ENCODE measurements around the gene HS3ST3A1. TPM values are rescaled to one million over a fixed set of nuclear protein-coding genes. Genes with fewer than 3 reads are reported as not detected.

Gene HS3ST3A1
- total RNA-seq, 1 experiment from 2014 or later, result 47.6 TPM

DNA sequence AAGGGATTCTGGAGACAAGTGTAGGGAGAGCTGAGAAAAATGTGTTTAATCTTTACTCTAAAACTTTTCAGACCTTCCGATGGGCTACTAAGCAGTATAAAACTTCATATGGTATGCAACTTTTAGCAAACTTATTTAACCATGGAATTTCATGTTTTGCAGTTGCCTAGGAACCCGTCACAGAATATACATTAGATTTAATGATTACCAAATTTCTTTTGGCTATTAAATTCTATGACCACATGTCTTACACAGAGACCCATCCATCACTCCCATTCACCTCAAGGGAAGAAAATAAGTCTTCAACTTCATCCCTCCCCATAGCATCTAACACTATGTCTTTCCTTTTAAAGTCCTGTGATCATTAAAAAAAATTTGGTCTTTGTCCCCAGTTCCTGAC is 54.9 kb downstream of the HS3ST3A1 start:
- H3K36me3 ChIP-seq (ENCODE audit: low read depth, low read length), result peaks cover 9% of the 10 kb centered on the region; the same call in 1 of the 2 replicates
- no peak overlapping the region for H3K27ac ChIP-seq (ENCODE audit: low read length)
- H3K4me2 ChIP-seq (ENCODE audit: low read length), result no peak overlapping the region
- H4K20me1 ChIP-seq (ENCODE audit: low read length), result no peaks in the 10 kb centered on the region
- no peaks in the 10 kb centered on the region for H3K27me3 ChIP-seq (ENCODE audit: low read length)
- no peak overlapping the region for H3K9ac ChIP-seq (ENCODE audit: low read length)
- H3K9me3 ChIP-seq (ENCODE audit: low read length), result 0 out of 2 replicates have a peak, but pooled peaks cover 2% of the 10 kb centered on the region
- H3K9me2 ChIP-seq (replicated peaks; ENCODE audit: low read length), result no peaks in the 10 kb centered on the region
- TF ChIP-seq EZH2phosphoT487 (IDR thresholded peaks at IDR 0.05; ENCODE audit: borderline replicate concordance, low read length) (no peak), EZH2 (IDR thresholded peaks at IDR 0.05; ENCODE audit: low read length, unreplicated experiment) (no peak)
- TF ChIP-seq, protein P1, sequence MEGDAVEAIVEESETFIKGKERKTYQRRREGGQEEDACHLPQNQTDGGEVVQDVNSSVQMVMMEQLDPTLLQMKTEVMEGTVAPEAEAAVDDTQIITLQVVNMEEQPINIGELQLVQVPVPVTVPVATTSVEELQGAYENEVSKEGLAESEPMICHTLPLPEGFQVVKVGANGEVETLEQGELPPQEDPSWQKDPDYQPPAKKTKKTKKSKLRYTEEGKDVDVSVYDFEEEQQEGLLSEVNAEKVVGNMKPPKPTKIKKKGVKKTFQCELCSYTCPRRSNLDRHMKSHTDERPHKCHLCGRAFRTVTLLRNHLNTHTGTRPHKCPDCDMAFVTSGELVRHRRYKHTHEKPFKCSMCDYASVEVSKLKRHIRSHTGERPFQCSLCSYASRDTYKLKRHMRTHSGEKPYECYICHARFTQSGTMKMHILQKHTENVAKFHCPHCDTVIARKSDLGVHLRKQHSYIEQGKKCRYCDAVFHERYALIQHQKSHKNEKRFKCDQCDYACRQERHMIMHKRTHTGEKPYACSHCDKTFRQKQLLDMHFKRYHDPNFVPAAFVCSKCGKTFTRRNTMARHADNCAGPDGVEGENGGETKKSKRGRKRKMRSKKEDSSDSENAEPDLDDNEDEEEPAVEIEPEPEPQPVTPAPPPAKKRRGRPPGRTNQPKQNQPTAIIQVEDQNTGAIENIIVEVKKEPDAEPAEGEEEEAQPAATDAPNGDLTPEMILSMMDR (conservative IDR thresholded peaks at IDR 0.05; ENCODE audit: low read depth, low read length), result no peak
- no peak overlapping the region for H3K4me3 ChIP-seq (ENCODE audit: low read length)
- no TSS peak for BruUV-seq (replicated peaks)
- no peak overlapping the region for H2AFZ ChIP-seq (ENCODE audit: low read length)
- ATAC-seq, result no peak
- no peak for DNase-seq
- H3K4me1 ChIP-seq (ENCODE audit: insufficient read depth, low read length), result peaks cover 8% of the 10 kb centered on the region
- CTCF ChIA-PET, result no interaction called here
- POLR2A ChIA-PET (ENCODE audit: unreplicated experiment), result no interaction called here
- H3K79me2 ChIP-seq (ENCODE audit: low read length), result peaks cover 3% of the 10 kb centered on the region; the same call in 1 of the 2 replicates
- H3F3A ChIP-seq (ENCODE audit: low read length, unreplicated experiment), result no peaks in the 10 kb centered on the region
- intact Hi-C loops (cut with micrococcal nuclease), result no loop called here

DNA sequence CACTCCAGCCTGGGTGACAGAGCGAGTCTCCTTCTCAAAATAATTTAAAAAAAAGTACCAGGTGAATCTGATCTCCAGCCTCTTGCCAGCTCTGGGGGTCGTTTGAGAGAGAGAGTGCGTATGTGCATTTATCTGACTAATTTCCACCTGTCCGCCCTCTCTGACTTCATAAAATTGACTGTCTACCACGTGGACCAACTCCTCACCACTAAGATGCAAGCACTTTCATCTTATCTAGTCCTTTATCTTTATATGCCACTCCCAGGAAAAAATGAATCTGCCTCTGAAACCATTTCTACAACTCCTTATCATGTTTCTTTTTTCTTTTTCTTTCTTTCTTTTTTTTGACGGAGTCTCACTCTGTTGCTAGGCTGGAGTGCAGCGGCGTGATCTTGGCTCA is 55.8 kb downstream of the HS3ST3A1 start:
- Histone ChIP-seq H3K27me3 (ENCODE audit: low read length) (no peaks in the 10 kb centered on the region), H3K36me3 (ENCODE audit: low read depth, low read length) (peaks cover 9% of the 10 kb centered on the region; the same call in 1 of the 2 replicates), H4K20me1 (ENCODE audit: low read length) (no peaks in the 10 kb centered on the region), H3K9me2 (replicated peaks; ENCODE audit: low read length) (0 out of 2 replicates have a peak, but pooled peaks cover 3% of the 10 kb centered on the region), H2AFZ (ENCODE audit: low read length) (no peak overlapping the region), H3K9ac (ENCODE audit: low read length) (no peak overlapping the region), H3K9me3 (ENCODE audit: low read length) (0 out of 2 replicates have a peak, but pooled peaks cover 2% of the 10 kb centered on the region), H3K4me2 (ENCODE audit: low read length) (no peak overlapping the region), H3K79me2 (ENCODE audit: low read length) (peaks cover 3% of the 10 kb centered on the region; the same call in 1 of the 2 replicates), H3F3A (ENCODE audit: low read length, unreplicated experiment) (no peaks in the 10 kb centered on the region), H3K4me3 (ENCODE audit: low read length) (no peak overlapping the region), H3K4me1 (ENCODE audit: insufficient read depth, low read length) (peaks cover 16% of the 10 kb centered on the region), H3K27ac (ENCODE audit: low read length) (no peak overlapping the region)
- ATAC-seq (no peak), DNase-seq (no peak)
- CTCF ChIA-PET, result no interaction called here
- no peak for TF ChIP-seq EZH2phosphoT487 (IDR thresholded peaks at IDR 0.05; ENCODE audit: borderline replicate concordance, low read length)
- no peak for TF ChIP-seq EZH2 (IDR thresholded peaks at IDR 0.05; ENCODE audit: low read length, unreplicated experiment)
- no TSS peak for BruUV-seq (replicated peaks)
- POLR2A ChIA-PET (ENCODE audit: unreplicated experiment), result no interaction called here
- intact Hi-C loops (cut with micrococcal nuclease), result no loop called here

DNA sequence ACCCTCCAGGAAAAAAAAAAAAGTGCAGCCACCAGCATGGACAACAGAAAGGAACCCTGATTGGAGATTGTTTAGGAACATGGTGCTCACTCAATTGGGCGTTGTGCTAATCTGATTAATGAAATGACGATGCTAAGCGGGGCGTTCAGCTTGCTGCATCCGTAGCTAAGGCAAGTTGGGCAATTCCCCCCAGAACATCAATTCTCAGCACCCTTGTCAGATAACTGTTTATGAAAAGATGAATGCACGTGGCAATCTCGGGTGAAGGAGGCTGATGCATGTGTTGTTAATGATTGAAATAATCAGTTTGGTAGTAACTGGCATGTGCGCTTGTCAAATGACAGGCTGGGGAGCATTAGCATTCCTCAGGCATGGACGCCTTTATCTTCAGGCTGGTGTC is 57.0 kb downstream of the HS3ST3A1 start:
- Histone ChIP-seq H3K9me2 (replicated peaks; ENCODE audit: low read length) (0 out of 2 replicates have a peak, but pooled peaks cover 3% of the 10 kb centered on the region), H3K4me2 (ENCODE audit: low read length) (peak overlapping the region; percentile 50), H3K36me3 (ENCODE audit: low read depth, low read length) (peaks cover 12% of the 10 kb centered on the region), H3K27ac (ENCODE audit: low read length) (peak overlapping the region; percentile 50), H3F3A (ENCODE audit: low read length, unreplicated experiment) (no peaks in the 10 kb centered on the region), H3K4me1 (ENCODE audit: insufficient read depth, low read length) (peaks cover 17% of the 10 kb centered on the region), H3K9ac (ENCODE audit: low read length) (no peak overlapping the region), H3K4me3 (ENCODE audit: low read length) (no peak overlapping the region), H4K20me1 (ENCODE audit: low read length) (no peaks in the 10 kb centered on the region), H3K9me3 (ENCODE audit: low read length) (no peaks in the 10 kb centered on the region), H2AFZ (ENCODE audit: low read length) (peak overlapping the region; percentile 46), H3K27me3 (ENCODE audit: low read length) (no peaks in the 10 kb centered on the region), H3K79me2 (ENCODE audit: low read length) (peaks cover 3% of the 10 kb centered on the region; the same call in 1 of the 2 replicates)
- intact Hi-C loops (cut with micrococcal nuclease), result no loop called here
- ATAC-seq (no peak), DNase-seq (no peak)
- no TSS peak for BruUV-seq (replicated peaks)
- ChIA-PET CTCF (interaction anchor here (0.7 kb wide), 1 partner anchor 29 kb away, joined by 7 read pairs; no protein-coding TSS in a partner anchor), POLR2A (ENCODE audit: unreplicated experiment) (no interaction called here)
- no peak for TF ChIP-seq EZH2 (IDR thresholded peaks at IDR 0.05; ENCODE audit: low read length, unreplicated experiment)
- TF ChIP-seq EZH2phosphoT487 (IDR thresholded peaks at IDR 0.05; ENCODE audit: borderline replicate concordance, low read length), result no peak
- TF ChIP-seq, protein P1 (conservative IDR thresholded peaks at IDR 0.05; ENCODE audit: low read depth, low read length), result no peak

All from PC-3 (cell line).